H9 (cell line): ENCODE results near the gene EIF4E1B. TPM values are rescaled to one million over a fixed set of nuclear protein-coding genes. Genes with fewer than 3 reads are reported as not detected.
A peak's percentile ranks its signal among the peaks of the same experiment; 100 is the strongest.

Experiments used
- DNase-seq: peaks from one replicate; pipeline ENCODE4 v3.0.0-alpha.2; 2017
- H2AFZ ChIP-seq: one replicate; pipeline ENCODE4 v1.6.1; 2013; ENCODE audit warnings: mild to moderate bottlenecking, low read length, control low read depth, moderate library complexity
- H2AK5ac ChIP-seq: 2 replicates; pipeline ENCODE4 v1.6.1; 2013; ENCODE audit warnings: low read length, control low read depth, mixed read lengths; ENCODE audit not compliant: insufficient read length
- H2BK120ac ChIP-seq: one replicate; pipeline ENCODE4 v1.6.1; 2013; ENCODE audit warnings: low read depth, mild to moderate bottlenecking, low read length, control low read depth, inconsistent platforms; ENCODE audit not compliant: poor library complexity, severe bottlenecking
- H2BK12ac ChIP-seq: 2 replicates; pipeline ENCODE4 v1.6.1; 2013; ENCODE audit warnings: low read length, control low read depth, mixed read lengths, low read depth; ENCODE audit not compliant: insufficient read length
- H2BK15ac ChIP-seq: 2 replicates; pipeline ENCODE4 v1.6.1; 2013; ENCODE audit warnings: low read depth, low read length, control low read depth
- H2BK20ac ChIP-seq: one replicate; pipeline ENCODE4 v1.6.1; 2013; ENCODE audit warnings: low read depth, mild to moderate bottlenecking, low read length, control low read depth, inconsistent platforms; ENCODE audit not compliant: poor library complexity, severe bottlenecking
- H2BK5ac ChIP-seq: 2 replicates; pipeline ENCODE4 v1.6.1; 2013; ENCODE audit warnings: low read length, control low read depth, mixed read lengths; ENCODE audit not compliant: insufficient read length
- H3K14ac ChIP-seq: 2 replicates; pipeline ENCODE4 v1.6.1; 2013; ENCODE audit warnings: low read length, control low read depth; ENCODE audit not compliant: insufficient read depth
- H3K18ac ChIP-seq: 2 replicates; pipeline ENCODE4 v1.6.1; 2013; ENCODE audit warnings: low read depth, mild to moderate bottlenecking, mixed read lengths, low read length, control low read depth; ENCODE audit not compliant: insufficient read length
- H3K23ac ChIP-seq: 2 replicates; pipeline ENCODE4 v1.6.1; 2013; ENCODE audit warnings: low read length, control low read depth, mixed read lengths, low read depth; ENCODE audit not compliant: insufficient read length
- H3K23me2 ChIP-seq: 2 replicates; pipeline ENCODE4 v1.6.1; 2013; ENCODE audit warnings: low read depth, mild to moderate bottlenecking, mixed read lengths, low read length, control low read depth; ENCODE audit not compliant: insufficient read length, poor library complexity, severe bottlenecking
- H3K27ac ChIP-seq: 2 replicates; pipeline ENCODE4 v1.5.1; 2013; ENCODE audit warnings: low read length, control low read depth, mixed read lengths, low read depth; ENCODE audit not compliant: insufficient read length
- H3K27me3 ChIP-seq: 2 replicates; pipeline ENCODE4 v1.6.1; 2013; ENCODE audit warnings: low read length, control low read depth, inconsistent platforms; ENCODE audit not compliant: insufficient read depth
- H3K4ac ChIP-seq: 2 replicates; pipeline ENCODE4 v1.6.1; 2013; ENCODE audit warnings: low read depth, mild to moderate bottlenecking, control low read depth, inconsistent platforms, low read length, moderate library complexity
- H3K4me1 ChIP-seq: 2 replicates; pipeline ENCODE4 v1.6.1; 2013; ENCODE audit warnings: low read length, control low read depth, inconsistent platforms; ENCODE audit not compliant: insufficient read depth
- H3K4me2 ChIP-seq: 2 replicates; pipeline ENCODE4 v1.6.1; 2013; ENCODE audit warnings: low read length, control low read depth, mixed read lengths; ENCODE audit not compliant: insufficient read length, insufficient read depth
- H3K56ac ChIP-seq: 2 replicates; pipeline ENCODE4 v1.6.1; 2013; ENCODE audit warnings: low read depth, mild to moderate bottlenecking, mixed read lengths, low read length, control low read depth; ENCODE audit not compliant: insufficient read length
- H3K79me1 ChIP-seq: 2 replicates; pipeline ENCODE4 v1.6.1; 2013; ENCODE audit warnings: low read depth, mild to moderate bottlenecking, moderate library complexity, low read length, control low read depth, inconsistent platforms; ENCODE audit not compliant: insufficient read depth, poor library complexity, severe bottlenecking
- H3K79me2 ChIP-seq: 2 replicates; pipeline ENCODE4 v1.6.1; 2013; ENCODE audit warnings: low read length, control low read depth, inconsistent platforms; ENCODE audit not compliant: insufficient read depth
- H3K9ac ChIP-seq: 2 replicates; pipeline ENCODE4 v1.6.1; 2013; ENCODE audit warnings: low read length, control low read depth, mixed read lengths; ENCODE audit not compliant: insufficient read length; ENCODE audit errors: extremely low read depth
- H3K9me3 ChIP-seq: one replicate; pipeline ENCODE4 v1.6.1; 2013; ENCODE audit warnings: low read depth, low read length, inconsistent platforms; ENCODE audit not compliant: control insufficient read depth
- H3T11ph ChIP-seq: one replicate; pipeline ENCODE4 v1.6.1; 2013; ENCODE audit warnings: mild to moderate bottlenecking, low read length, control low read depth, inconsistent platforms
- H4K20me1 ChIP-seq: one replicate; pipeline ENCODE4 v1.6.1; 2013; ENCODE audit not compliant: control insufficient read depth, insufficient read length, insufficient read depth
- H4K5ac ChIP-seq: 2 replicates; pipeline ENCODE4 v1.6.1; 2013; ENCODE audit warnings: low read depth, mild to moderate bottlenecking, mixed read lengths, low read length, control low read depth; ENCODE audit not compliant: insufficient read length
- H4K8ac ChIP-seq: replicated peaks from 2 replicates; pipeline ENCODE4 v1.6.1; 2013; ENCODE audit warnings: low read length, control low read depth, mixed read lengths, low read depth; ENCODE audit not compliant: insufficient read length
- H4K91ac ChIP-seq: 2 replicates; pipeline ENCODE4 v1.6.1; 2013; ENCODE audit warnings: low read depth, mild to moderate bottlenecking, moderate library complexity, mixed read lengths, low read length, control low read depth; ENCODE audit not compliant: insufficient read length
- H3K27ac Mint-ChIP-seq, 3 experiments: 2 replicates in 2 of 3; 3 replicates in 1 of 3; pipeline ENCODE4 v1.8.0; 2020 to 2021; ENCODE audit warnings: mixed read lengths in 3 of 3, mild to moderate bottlenecking in 1 of 3, moderate library complexity in 1 of 3
- H3K27me3 Mint-ChIP-seq: 2 replicates; pipeline ENCODE4 v1.8.0; 2021; ENCODE audit warnings: low read depth, mild to moderate bottlenecking, moderate library complexity, mixed read lengths
- H3K36me3 Mint-ChIP-seq, 3 experiments: 2 replicates in 2 of 3; 3 replicates in 1 of 3; pipeline ENCODE4 v1.8.0; 2020 to 2021; ENCODE audit warnings: low read depth in 3 of 3, mixed read lengths in 3 of 3; ENCODE audit not compliant: insufficient read depth in 1 of 3
- H3K4me1 Mint-ChIP-seq, 2 experiments: 2 replicates each; pipeline ENCODE4 v1.8.0; 2020; ENCODE audit warnings: mixed read lengths in 2 of 2
- H3K4me3 Mint-ChIP-seq, 2 experiments: 2 replicates in 1 of 2; 3 replicates in 1 of 2; pipeline ENCODE4 v1.8.0; 2020 to 2021; ENCODE audit warnings: mild to moderate bottlenecking in 2 of 2, mixed read lengths in 2 of 2, moderate library complexity in 1 of 2
- H3K9me3 Mint-ChIP-seq, 2 experiments: 2 replicates in 1 of 2; 3 replicates in 1 of 2; pipeline ENCODE4 v1.8.0; 2020; ENCODE audit warnings: mild to moderate bottlenecking in 2 of 2, mixed read lengths in 2 of 2, moderate library complexity in 1 of 2
- CTCF ChIP-seq: fragments of 200-600 bp; sonication (generic); conservative IDR thresholded peaks from 3 replicates; pipeline ENCODE4 v1.8.0; 2021; ENCODE audit warnings: antibody characterized with exemption, mild to moderate bottlenecking
- WGBS: extraction: QIAGEN DNeasy Blood & Tissue Kit; methylation state at CpG from one replicate; pipeline ENCODE4 v1.1.7; 2013; ENCODE audit warnings: missing lambda C conversion rate, low lambda C conversion rate, mixed read lengths; ENCODE audit not compliant: insufficient read length; ENCODE audit errors: extremely low coverage; 5-methylcytosine and 5-hydroxymethylcytosine counted together
- total RNA-seq: library from RNA; stranded (reverse); gene quantifications from 2 replicates; pipeline ENCODE4 v1.2.1, GENCODE V29; 2021

Gene EIF4E1B
- total RNA-seq, 1 experiment from 2014 or later = 1.3 TPM

GRCh38 chr5:176612008-176612407 lies 18.5 kb upstream of the EIF4E1B start:
- H3K4ac ChIP-seq = no peak overlapping the region
- H2BK12ac ChIP-seq = no peak overlapping the region
- no peak overlapping the region for H3K27ac ChIP-seq
- no peak overlapping the region for H4K91ac ChIP-seq
- H4K5ac ChIP-seq = no peak overlapping the region
- no peak overlapping the region for H2BK120ac ChIP-seq
- no peak overlapping the region for H3K18ac ChIP-seq
- no peaks in the 10 kb centered on the region for H3K9me3 ChIP-seq
- Mint-ChIP-seq H3K4me1 (peaks cover 29 to 35% of the 10 kb centered on the region in 2 experiments), H3K4me3 (peak overlapping the region in 1 of 2 experiments; percentile 24; a peak in 2 of 5 replicates), H3K9me3 (no peaks in the 10 kb centered on the region; a peak in 1 of 5 replicates), H3K36me3 (no peaks in the 10 kb centered on the region), H3K27ac (no peak overlapping the region), H3K27me3 (peaks cover 40% of the 10 kb centered on the region)
- H4K20me1 ChIP-seq = no peaks in the 10 kb centered on the region
- no peak overlapping the region for H3K4me2 ChIP-seq
- H2BK20ac ChIP-seq = no peak overlapping the region
- no peak overlapping the region for H3K9ac ChIP-seq
- TF ChIP-seq CTCF = no peak
- H3K79me2 ChIP-seq = no peaks in the 10 kb centered on the region
- H4K8ac ChIP-seq = no peak overlapping the region
- H3K56ac ChIP-seq = no peak overlapping the region
- H2AK5ac ChIP-seq = no peak overlapping the region
- H2BK15ac ChIP-seq = no peak overlapping the region
- WGBS = no CpG with 5 or more reads among the region's 6 CpGs
- no peaks in the 10 kb centered on the region; the same call in 1 of the 2 replicates for H3K27me3 ChIP-seq
- DNase-seq = no peak
- no peak overlapping the region for H3K14ac ChIP-seq
- no peak overlapping the region for H3K23ac ChIP-seq
- no peaks in the 10 kb centered on the region for H3K79me1 ChIP-seq
- peaks cover 6% of the 10 kb centered on the region for H3K23me2 ChIP-seq
- H3K4me1 ChIP-seq = no peaks in the 10 kb centered on the region; the same call in 1 of the 2 replicates
- H2AFZ ChIP-seq = no peak overlapping the region
- H2BK5ac ChIP-seq = no peak overlapping the region
- H3T11ph ChIP-seq = no peak overlapping the region
